HEK293 (cell line): ENCODE measurements around the gene LY86.

ENCODE experiments used
- CTCF ChIA-PET: fragments of 350-600 bp; formaldehyde crosslinking; extraction: SDS; loops from one replicate; lab custom pipeline; 2021; ENCODE audit warnings: antibody characterized with exemption; lab: Yijun Ruan, JAX
- POLR2A ChIA-PET: fragments of 300-600 bp; formaldehyde crosslinking; extraction: SDS; loops from one replicate; lab custom pipeline; 2020; ENCODE audit warnings: antibody characterized with exemption, inconsistent platforms; lab: Yijun Ruan, JAX
- H3K27ac ChIP-seq: fragments of 200-500 bp; sonication (Bioruptor generic); 2 replicates; pipeline ENCODE4 v1.5.1; 2014; ENCODE audit warnings: low read depth, low read length, control low read depth, inconsistent platforms; ENCODE audit errors: extremely low read depth
- H3K36me3 ChIP-seq, 2 experiments: fragments of 200-500 bp in 1 of 2; sonication (Bioruptor generic) in 1 of 2; 1 replicate in 1 of 2; 2 replicates in 1 of 2; pipeline ENCODE4 v1.5.1; 2014 to 2017; ENCODE audit warnings: inconsistent platforms in 2 of 2, low read length in 2 of 2; ENCODE audit not compliant: control insufficient read depth in 2 of 2, insufficient read depth in 1 of 2
- H3K4me1 ChIP-seq: fragments of 200-500 bp; sonication (Bioruptor generic); 2 replicates; pipeline ENCODE4 v1.5.1; 2014; ENCODE audit warnings: mild to moderate bottlenecking, low read length, inconsistent platforms; ENCODE audit not compliant: control insufficient read depth, insufficient read depth
- H3K4me3 ChIP-seq: 2 replicates; pipeline ENCODE4 v1.5.1; 2011; ENCODE audit warnings: low read depth, mild to moderate bottlenecking, control low read depth, low read length, moderate library complexity
- H3K9me3 ChIP-seq: fragments of 200-500 bp; sonication (Bioruptor generic); 2 replicates; pipeline ENCODE4 v1.5.1; 2014; ENCODE audit warnings: low read depth, low read length, inconsistent platforms; ENCODE audit not compliant: control insufficient read depth, insufficient read depth
- AEBP2 ChIP-seq: fragments of 450-650 bp; formaldehyde crosslinking; IDR thresholded peaks from 2 replicates; pipeline ENCODE4 v1.5.1; 2016; ENCODE audit warnings: missing biosample characterization, missing genetic modification characterization, borderline replicate concordance
- ELK4 ChIP-seq: IDR thresholded peaks from 2 replicates; pipeline ENCODE4 v1.6.1; 2011; ENCODE audit warnings: mild to moderate bottlenecking, low read depth, low read length, borderline replicate concordance
- KLF9 ChIP-seq: fragments of 450-650 bp; formaldehyde crosslinking; IDR thresholded peaks from 2 replicates; pipeline ENCODE4 v1.5.1; 2016; ENCODE audit warnings: missing biosample characterization, missing genetic modification characterization, low read depth
- MZF1 ChIP-seq: fragments of 450-650 bp; formaldehyde crosslinking; IDR thresholded peaks from 2 replicates; pipeline ENCODE4 v1.5.1; 2017; ENCODE audit warnings: missing biosample characterization, missing genetic modification characterization, borderline replicate concordance
- PRDM1 ChIP-seq: fragments of 450-650 bp; formaldehyde crosslinking; IDR thresholded peaks from 2 replicates; pipeline ENCODE4; 2016; ENCODE audit warnings: missing biosample characterization, missing genetic modification characterization
- SALL2 ChIP-seq: fragments of 450-650 bp; formaldehyde crosslinking; IDR thresholded peaks from 2 replicates; pipeline ENCODE4 v1.5.0; 2017; ENCODE audit warnings: missing biosample characterization, mild to moderate bottlenecking, missing genetic modification characterization, borderline replicate concordance
- SCRT2 ChIP-seq: fragments of 450-650 bp; formaldehyde crosslinking; IDR thresholded peaks from 2 replicates; pipeline ENCODE4 v1.5.1; 2016; ENCODE audit warnings: missing biosample characterization, missing genetic modification characterization
- SETDB1 ChIP-seq: IDR thresholded peaks from one replicate; pipeline ENCODE4 v1.6.1; 2017; ENCODE audit warnings: mild to moderate bottlenecking, low read length, moderate library complexity, mixed read lengths; ENCODE audit not compliant: insufficient read length
- ZBTB21 ChIP-seq: fragments of 450-650 bp; formaldehyde crosslinking; IDR thresholded peaks from 2 replicates; pipeline ENCODE4 v1.5.1; 2017; ENCODE audit warnings: missing biosample characterization, missing genetic modification characterization
- ZFP37 ChIP-seq: fragments of 450-650 bp; formaldehyde crosslinking; IDR thresholded peaks from 2 replicates; pipeline ENCODE4 v1.5.1; 2016; ENCODE audit warnings: missing biosample characterization, missing genetic modification characterization
- ZNF114 ChIP-seq: fragments of 450-650 bp; formaldehyde crosslinking; IDR thresholded peaks from 2 replicates; pipeline ENCODE4 v1.5.0; 2017; ENCODE audit warnings: missing biosample characterization, missing genetic modification characterization
- ZNF449 ChIP-seq: fragments of 450-650 bp; formaldehyde crosslinking; IDR thresholded peaks from 2 replicates; pipeline ENCODE4 v1.5.1; 2017; ENCODE audit warnings: missing biosample characterization, mild to moderate bottlenecking, missing genetic modification characterization, moderate library complexity
- ZNF626 ChIP-seq: fragments of 450-650 bp; sonication (Bioruptor Pico); formaldehyde crosslinking; IDR thresholded peaks from 2 replicates; pipeline ENCODE4 v1.5.1; 2018; ENCODE audit warnings: missing biosample characterization, missing genetic modification characterization, inconsistent platforms
- ZNF629 ChIP-seq: fragments of 450-650 bp; formaldehyde crosslinking; IDR thresholded peaks from 2 replicates; pipeline ENCODE4 v1.5.1; 2017; ENCODE audit warnings: missing biosample characterization, missing genetic modification characterization
- ZNF670 ChIP-seq: fragments of 450-650 bp; formaldehyde crosslinking; IDR thresholded peaks from 2 replicates; pipeline ENCODE4 v1.5.1; 2016; ENCODE audit warnings: missing biosample characterization, missing genetic modification characterization, low read depth
- ZNF776 ChIP-seq: fragments of 450-650 bp; formaldehyde crosslinking; IDR thresholded peaks from 2 replicates; pipeline ENCODE4 v1.5.0; 2017; ENCODE audit warnings: missing biosample characterization, missing genetic modification characterization, borderline replicate concordance

Gene LY86

GRCh38 chr6:6683969-6684833 lies 95.7 kb downstream of the LY86 start:
- Histone ChIP-seq H3K4me3 (no peak overlapping the region), H3K9me3 (no peaks in the 10 kb centered on the region), H3K36me3 (no peaks in the 10 kb centered on the region)
- ChIA-PET POLR2A (no interaction called here), CTCF (interaction anchor here (0.6 to 2.3 kb wide), 7 partner anchors 12 to 832 kb away, joined by 3 to 14 read pairs (median 4); no protein-coding TSS in a partner anchor)
- TF ChIP-seq ZFP37 (tag by site-specific recombination) (no peak), SETDB1 (peak; percentile 27), ZNF449 (tag by site-specific recombination) (no peak), SALL2 (tag by site-specific recombination) (no peak), PRDM1 (tag by site-specific recombination) (peak; percentile 87)
- TF ChIP-seq, all 188 proteins: peak for 2
- H3K27ac ChIP-seq, result no peak overlapping the region
- H3K4me1 ChIP-seq, result peaks cover 6% of the 10 kb centered on the region; the same call in 1 of the 2 replicates

GRCh38 chr6:6685249-6686040 lies 96.9 kb downstream of the LY86 start:
- TF ChIP-seq MZF1 (no peak), AEBP2 (no peak), ZNF776 (no peak), ZNF626 (no peak), ELK4 (no peak), SCRT2 (no peak), ZNF629 (tag by site-specific recombination) (no peak), ZNF670 (tag by site-specific recombination) (no peak), ZNF114 (tag by site-specific recombination) (no peak), KLF9 (no peak), ZBTB21 (tag by site-specific recombination) (no peak)
- Histone ChIP-seq H3K9me3 (no peaks in the 10 kb centered on the region), H3K4me1 (peaks cover 6% of the 10 kb centered on the region; the same call in 1 of the 2 replicates), H3K27ac (no peak overlapping the region), H3K36me3 (no peaks in the 10 kb centered on the region), H3K4me3 (no peak overlapping the region)
- CTCF ChIA-PET, result interaction anchor here (0.6 to 2.6 kb wide), 6 partner anchors 9 to 1457 kb away, joined by 3 to 20 read pairs (median 9); no protein-coding TSS in a partner anchor
- POLR2A ChIA-PET, result no interaction called here
